H1 (cell line): ENCODE results near the gene TK2. TPM values are rescaled to one million over a fixed set of nuclear protein-coding genes. Genes with fewer than 3 reads are reported as not detected.

Experiments used
- CTCF ChIA-PET: fragments of 300-600 bp; sonication (Branson Sonifier 250); formaldehyde crosslinking; loops from one replicate; lab custom pipeline; 2021; ENCODE audit not compliant: partially characterized antibody; lab: Charles Lee
- POLR2A ChIA-PET: fragments of 300-600 bp; sonication (Branson Sonifier 250); formaldehyde crosslinking; loops from one replicate; lab custom pipeline; 2021; ENCODE audit warnings: inconsistent platforms; ENCODE audit not compliant: partially characterized antibody; lab: Charles Lee
- DNase-seq, 2 experiments: peaks; one replicate each; pipeline versions ENCODE4 v3.0.0 to v3.0.0-alpha.2; 2010 to 2022; ENCODE audit warnings: low spot score in 2 of 2, low read depth in 1 of 2, mixed read lengths in 1 of 2
- FAIRE-seq: peaks from 2 replicates; lab custom pipeline; 2011; peaks lifted over from hg19 to GRCh38; lab: Jason Lieb, UNC
- H2AFZ ChIP-seq: 2 replicates; pipeline ENCODE4 v1.8.1; 2012; ENCODE audit warnings: low read length, inconsistent platforms
- H2AK5ac ChIP-seq: 2 replicates; pipeline ENCODE4 v1.6.1; 2013; ENCODE audit warnings: low read depth, low read length
- H2BK120ac ChIP-seq: replicated peaks from 2 replicates; pipeline ENCODE3; 2013; ENCODE audit warnings: low read depth, low read length, inconsistent platforms
- H2BK12ac ChIP-seq: 2 replicates; pipeline ENCODE4 v1.6.1; 2013; ENCODE audit warnings: low read depth, low read length
- H2BK15ac ChIP-seq: 2 replicates; pipeline ENCODE4 v1.6.1; 2013; ENCODE audit warnings: low read length
- H2BK20ac ChIP-seq: 2 replicates; pipeline ENCODE4 v1.6.1; 2013; ENCODE audit warnings: low read length
- H2BK5ac ChIP-seq: 2 replicates; pipeline ENCODE4 v1.6.1; 2013; ENCODE audit warnings: low read depth, low read length
- H3K14ac ChIP-seq: 2 replicates; pipeline ENCODE4 v1.6.1; 2013; ENCODE audit warnings: inconsistent platforms; ENCODE audit not compliant: insufficient read length
- H3K18ac ChIP-seq: 2 replicates; pipeline ENCODE4 v1.6.1; 2013; ENCODE audit warnings: low read length; ENCODE audit errors: extremely low read depth
- H3K23ac ChIP-seq: 2 replicates; pipeline ENCODE4 v1.6.1; 2013; ENCODE audit warnings: inconsistent platforms; ENCODE audit not compliant: insufficient read length
- H3K23me2 ChIP-seq: 2 replicates; pipeline ENCODE4 v1.6.1; 2013; ENCODE audit warnings: low read depth, low read length
- H3K27ac ChIP-seq: 2 replicates; pipeline ENCODE4 v1.6.1; 2011; ENCODE audit warnings: low read depth, low read length, inconsistent platforms
- H3K27me3 ChIP-seq, 4 experiments: replicated peaks in 1 of 4; 1 replicate in 1 of 4; 2 replicates in 3 of 4; pipeline versions ENCODE4 v1.6.1 to v1.8.1; 2011 to 2013; ENCODE audit warnings: low read length in 3 of 4, mild to moderate bottlenecking in 3 of 4, inconsistent platforms in 2 of 4, mixed read lengths in 2 of 4, moderate library complexity in 1 of 4; ENCODE audit not compliant: control insufficient read depth in 3 of 4, insufficient read depth in 3 of 4; ENCODE audit errors: extremely low read depth in 1 of 4
- H3K36me3 ChIP-seq, 4 experiments: 2 replicates each; pipeline versions ENCODE4 v1.6.1 to v1.8.1; 2011 to 2013; ENCODE audit warnings: mild to moderate bottlenecking in 4 of 4, low read length in 3 of 4, moderate library complexity in 2 of 4, control low read depth in 1 of 4, inconsistent platforms in 1 of 4; ENCODE audit not compliant: insufficient read depth in 4 of 4, control insufficient read depth in 2 of 4
- H3K4ac ChIP-seq: replicated peaks from 2 replicates; pipeline ENCODE3; 2013; ENCODE audit warnings: low read length, low read depth, mixed read lengths, inconsistent platforms; ENCODE audit not compliant: insufficient read length
- H3K4me1 ChIP-seq, 4 experiments: replicated peaks in 1 of 4; 1 replicate in 1 of 4; 2 replicates in 3 of 4; pipeline versions ENCODE4 v1.6.1 to v1.8.1; 2011 to 2013; ENCODE audit warnings: low read length in 3 of 4, inconsistent platforms in 2 of 4, mixed read lengths in 1 of 4; ENCODE audit not compliant: insufficient read depth in 4 of 4, control insufficient read depth in 3 of 4
- H3K4me2 ChIP-seq, 2 experiments: 2 replicates each; pipeline versions ENCODE4 v1.6.1 to v1.8.1; 2011 to 2013; ENCODE audit warnings: low read depth in 2 of 2, low read length in 2 of 2, control low read depth in 1 of 2, inconsistent platforms in 1 of 2, mild to moderate bottlenecking in 1 of 2; ENCODE audit not compliant: insufficient read depth in 1 of 2
- H3K4me3 ChIP-seq, 4 experiments: fragments of 200-600, 300-600 bp in 1 of 4; sonication (generic), shearing (Covaris generic), sonication (Bioruptor Twin) in 1 of 4; 2 replicates each; pipeline versions ENCODE4 v1.5.1 to v1.8.1; 2011 to 2016; ENCODE audit warnings: low read length in 4 of 4, low read depth in 3 of 4, control low read depth in 2 of 4, inconsistent platforms in 2 of 4, mild to moderate bottlenecking in 2 of 4, mixed read lengths in 1 of 4, moderate library complexity in 1 of 4; ENCODE audit not compliant: insufficient read depth in 2 of 4; ENCODE audit errors: extremely low read depth in 1 of 4
- H3K56ac ChIP-seq: replicated peaks from 2 replicates; pipeline ENCODE3; 2013; ENCODE audit warnings: low read depth, mild to moderate bottlenecking, mixed read lengths, low read length, inconsistent platforms; ENCODE audit not compliant: insufficient read length
- H3K79me1 ChIP-seq: 2 replicates; pipeline ENCODE4 v1.6.1; 2013; ENCODE audit warnings: low read depth, low read length, control low read depth
- H3K79me2 ChIP-seq, 2 experiments: 2 replicates each; pipeline versions ENCODE4 v1.6.1 to v1.8.1; 2012 to 2013; ENCODE audit warnings: low read length in 2 of 2, mild to moderate bottlenecking in 2 of 2, inconsistent platforms in 1 of 2; ENCODE audit not compliant: insufficient read depth in 2 of 2, control insufficient read depth in 1 of 2
- H3K9ac ChIP-seq, 4 experiments: replicated peaks in 1 of 4; 1 replicate in 1 of 4; 2 replicates in 3 of 4; pipeline versions ENCODE4 v1.6.1 to v1.8.1; 2011 to 2013; ENCODE audit warnings: low read depth in 3 of 4, low read length in 3 of 4, control low read depth in 2 of 4, mild to moderate bottlenecking in 2 of 4, moderate library complexity in 2 of 4, inconsistent platforms in 1 of 4; ENCODE audit errors: extremely low read depth in 1 of 4
- H3K9me3 ChIP-seq, 2 experiments: 2 replicates each; pipeline versions ENCODE4 v1.6.1 to v1.8.1; 2012 to 2013; ENCODE audit warnings: mild to moderate bottlenecking in 2 of 2, moderate library complexity in 2 of 2, control low read depth in 1 of 2, inconsistent platforms in 1 of 2, low read depth in 1 of 2, low read length in 1 of 2, mixed read lengths in 1 of 2; ENCODE audit not compliant: insufficient read depth in 2 of 2
- H4K20me1 ChIP-seq, 2 experiments: replicated peaks in 1 of 2; 2 replicates each; pipeline versions ENCODE3 to v1.8.1; 2011 to 2013; ENCODE audit warnings: inconsistent platforms in 2 of 2, low read length in 2 of 2, mild to moderate bottlenecking in 1 of 2; ENCODE audit not compliant: insufficient read depth in 2 of 2, control insufficient read depth in 1 of 2
- H4K5ac ChIP-seq: 2 replicates; pipeline ENCODE4 v1.6.1; 2013; ENCODE audit warnings: low read length, low read depth, mixed read lengths, inconsistent platforms; ENCODE audit not compliant: insufficient read length
- H4K8ac ChIP-seq: 2 replicates; pipeline ENCODE4 v1.8.0; 2013; ENCODE audit warnings: mild to moderate bottlenecking, moderate library complexity, low read length, inconsistent platforms; ENCODE audit not compliant: insufficient read depth; ENCODE audit errors: extremely low read depth
- H4K91ac ChIP-seq: replicated peaks from 2 replicates; pipeline ENCODE3; 2013; ENCODE audit warnings: low read length, mixed read lengths, inconsistent platforms; ENCODE audit not compliant: insufficient read length
- BRCA1 ChIP-seq: IDR thresholded peaks from 2 replicates; pipeline ENCODE4 v1.6.1; 2012; ENCODE audit warnings: low read depth, low read length, improper control_type of control experiment
- EP300 ChIP-seq, 2 experiments: IDR thresholded peaks; 1 replicate in 1 of 2; 2 replicates in 1 of 2; pipeline ENCODE4 v1.6.1; 2011 to 2012; ENCODE audit warnings: low read depth in 2 of 2, low read length in 2 of 2, mild to moderate bottlenecking in 2 of 2, borderline replicate concordance in 1 of 2, inconsistent platforms in 1 of 2, moderate library complexity in 1 of 2
- GABPA ChIP-seq: IDR thresholded peaks from 2 replicates; pipeline ENCODE4 v1.6.1; 2011; ENCODE audit warnings: mild to moderate bottlenecking, low read length, moderate library complexity, borderline replicate concordance; ENCODE audit not compliant: insufficient read depth
- HDAC6 ChIP-seq: IDR thresholded peaks from one replicate; pipeline ENCODE4 v1.7.1; 2012; ENCODE audit warnings: low read depth, mild to moderate bottlenecking, inconsistent platforms, low read length, moderate library complexity
- JUND ChIP-seq: IDR thresholded peaks from 2 replicates; pipeline ENCODE4 v1.6.1; 2011; ENCODE audit warnings: mild to moderate bottlenecking, improper control_type of control experiment, low read length
- KDM4A ChIP-seq: IDR thresholded peaks from one replicate; pipeline ENCODE4 v1.7.1; 2012; ENCODE audit warnings: low read depth, mild to moderate bottlenecking, moderate library complexity, low read length, inconsistent platforms; ENCODE audit not compliant: severe bottlenecking
- SIN3A ChIP-seq, 2 experiments: IDR thresholded peaks in 1 of 2; conservative IDR thresholded peaks in 1 of 2; 2 replicates each; pipeline ENCODE4 v1.6.1; 2011 to 2012; ENCODE audit warnings: low read length in 2 of 2, improper control_type of control experiment in 1 of 2, low read depth in 1 of 2, mild to moderate bottlenecking in 1 of 2
- SP4 ChIP-seq: IDR thresholded peaks from 2 replicates; pipeline ENCODE4 v1.6.1; 2012; ENCODE audit warnings: low read length, inconsistent platforms
- SRF ChIP-seq: IDR thresholded peaks from 2 replicates; pipeline ENCODE4 v1.6.1; 2011; ENCODE audit warnings: mild to moderate bottlenecking, low read depth, low read length, moderate library complexity
- SUZ12 ChIP-seq: fragments of 200-600 bp; sonication (generic); IDR thresholded peaks from 2 replicates; pipeline ENCODE4 v1.6.1; 2012; ENCODE audit warnings: mild to moderate bottlenecking, inconsistent platforms, low read length, moderate library complexity, mixed read lengths
- TCF12 ChIP-seq: IDR thresholded peaks from 2 replicates; pipeline ENCODE4 v1.6.1; 2011; ENCODE audit warnings: low read depth, mild to moderate bottlenecking, low read length
- WGBS, 2 experiments: shearing (Covaris generic) in 1 of 2; methylation state at CpG; one replicate each; pipeline versions ENCODE4 v1.1.6 to v1.1.7; 2013 to 2015; ENCODE audit warnings: low lambda C conversion rate in 2 of 2, mixed read lengths in 2 of 2, inconsistent platforms in 1 of 2, low coverage in 1 of 2, missing lambda C conversion rate in 1 of 2; ENCODE audit not compliant: insufficient replicate concordance in 2 of 2, insufficient coverage in 1 of 2, insufficient read length in 1 of 2; ENCODE audit errors: extremely low coverage in 1 of 2, missing lambda C conversion rate in 1 of 2; 5-methylcytosine and 5-hydroxymethylcytosine counted together
- polyA plus RNA-seq, 7 experiments: library from polyadenylated mRNA; depleted of rRNA in 3 of 7; stranded (reverse) in 5 of 7; unstranded in 2 of 7; fragments of >200 nt in 5 of 7; fragments of 200-250 nt in 2 of 7; gene quantifications; 1 replicate in 5 of 7; 2 replicates in 1 of 7; 4 replicates in 1 of 7; pipeline versions ENCODE4 v1.2.1 to v1.2.3, GENCODE V29; 2011 to 2013; ENCODE audit warnings: missing spikeins in 2 of 7, mixed read lengths in 2 of 7
- total RNA-seq: library from RNA; stranded (reverse); fragmentation: NEBNext Ultra II Directional; extraction: Animal tissue kit (Norgen Biotek cat#: 25700); gene quantifications from 2 replicates; pipeline ENCODE4 v1.2.1, GENCODE V29; 2021

TK2 gene
- total and polyA plus RNA-seq, 2 of the 8 experiments (the other 6 are each of a cell fraction or from before 2014, with no cell fraction given), result 2.7 to 3.6 TPM

DNA sequence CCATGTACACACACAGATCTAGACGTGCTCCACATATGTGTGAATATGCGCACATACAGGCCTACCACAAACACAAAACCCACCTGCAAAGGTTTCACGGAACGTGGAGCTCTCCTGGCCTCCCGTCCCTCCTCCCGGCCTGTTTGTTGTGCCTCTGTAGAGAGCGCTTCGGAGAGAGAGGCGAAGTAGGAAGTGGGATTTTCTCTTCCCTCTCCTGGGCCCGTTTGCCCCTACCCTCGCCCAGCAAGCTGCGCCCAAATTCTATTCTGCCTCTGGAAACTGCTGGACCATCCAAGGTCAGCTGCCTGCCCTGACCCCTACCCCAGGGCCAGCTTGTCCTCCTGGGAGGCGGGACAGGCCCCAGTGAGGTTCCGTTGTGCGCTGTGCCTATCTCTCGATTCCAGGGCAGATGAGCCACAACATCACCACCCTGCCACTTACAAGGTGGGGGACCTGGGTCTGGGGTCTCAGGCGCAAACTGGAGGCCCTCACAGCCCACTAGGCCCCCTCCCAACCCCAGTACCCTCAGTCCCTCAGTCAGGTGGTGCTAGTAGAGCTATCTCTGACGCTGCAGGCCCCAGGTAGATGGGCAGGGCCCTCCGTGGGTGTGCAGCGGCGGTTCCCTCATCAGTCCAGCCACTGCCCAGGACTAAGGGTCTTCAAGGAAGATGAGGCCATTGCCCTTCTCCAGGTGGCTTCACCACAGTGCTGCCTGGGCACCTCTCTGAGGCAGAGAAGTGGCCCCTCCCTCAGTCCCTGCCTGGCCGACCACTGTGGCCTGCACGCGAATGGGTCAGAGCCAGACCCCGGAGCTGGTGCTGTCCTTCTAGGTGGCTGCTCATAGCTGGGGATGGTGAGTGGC, 68.6 kb downstream of the TK2 start:
- no peaks in the 10 kb centered on the region; a peak in 1 of 8 replicates for H3K36me3 ChIP-seq
- no peaks in the 10 kb centered on the region for H4K20me1 ChIP-seq
- H3K9ac ChIP-seq, result no peak overlapping the region
- no peak overlapping the region for H2BK5ac ChIP-seq
- no peak overlapping the region for H2AK5ac ChIP-seq
- no peak overlapping the region for H3K56ac ChIP-seq
- no peaks in the 10 kb centered on the region; the same call in 1 of the 2 replicates for H3K23me2 ChIP-seq
- peaks cover 0 to 3% (median 0%) of the 10 kb centered on the region in 4 experiments; a peak in 1 of 7 replicates for H3K27me3 ChIP-seq
- no peak overlapping the region for H3K4me3 ChIP-seq
- no peak overlapping the region for H3K27ac ChIP-seq
- no peak overlapping the region for H3K23ac ChIP-seq
- no peak overlapping the region for H2BK15ac ChIP-seq
- no peaks in the 10 kb centered on the region for H3K79me2 ChIP-seq
- no peak overlapping the region for H3K4me2 ChIP-seq
- CTCF ChIA-PET, result interaction anchor here (0.6 to 15.3 kb wide), 19 partner anchors 10 to 137 kb away, joined by 3 to 226 read pairs (median 5); no protein-coding TSS in a partner anchor
- H2BK120ac ChIP-seq, result no peak overlapping the region
- no peak overlapping the region for H2AFZ ChIP-seq
- H3K14ac ChIP-seq, result no peak overlapping the region
- H3K18ac ChIP-seq, result no peak overlapping the region
- H3K4me1 ChIP-seq, result peaks cover 0 to 9% (median 3%) of the 10 kb centered on the region in 4 experiments; a peak in 6 of 7 replicates
- H3K79me1 ChIP-seq, result no peaks in the 10 kb centered on the region
- no peaks in the 10 kb centered on the region for H3K9me3 ChIP-seq
- TF ChIP-seq GABPA, result no peak
- no peak for TF ChIP-seq EP300 (IDR thresholded peaks at IDR 0.05; ENCODE audit: borderline replicate concordance in 1 of 2, low read depth in 2 of 2, low read length in 2 of 2)
- no peak for TF ChIP-seq SRF
- no peak for TF ChIP-seq KDM4A
- TF ChIP-seq TCF12, result no peak
- no peak for TF ChIP-seq SP4
- TF ChIP-seq BRCA1, result no peak
- TF ChIP-seq SIN3A (conservative IDR thresholded peaks at IDR 0.05 in 1 of 2, IDR thresholded peaks at IDR 0.05 in 1 of 2; ENCODE audit: low read depth in 1 of 2, low read length in 2 of 2), result no peak
- no peak for TF ChIP-seq HDAC6
- no peak for TF ChIP-seq JUND
- no peak for TF ChIP-seq SUZ12
- TF ChIP-seq, all 59 proteins: peak for 0
- no peak overlapping the region for H2BK12ac ChIP-seq
- POLR2A ChIA-PET, result no interaction called here
- H4K91ac ChIP-seq, result no peak overlapping the region
- no peak overlapping the region for H4K5ac ChIP-seq
- 0 out of 2 replicates have a peak overlapping the region, but pooled peaks have one; percentile 56 for H2BK20ac ChIP-seq
- H4K8ac ChIP-seq, result no peak overlapping the region
- no peak for FAIRE-seq
- WGBS, 2 experiments, result 92% methylated on average over 25 of the region's 25 CpGs; no CpG with 5 or more reads in 1 of the 2 experiments
- no peak overlapping the region for H3K4ac ChIP-seq
- DNase-seq, result no peak
